PFSK-1 (cell line): ENCODE data around the gene TIAM2.

Experiments
- FOXP2 ChIP-seq: optimal IDR thresholded peaks from 2 replicates; pipeline ENCODE3; 2011; ENCODE audit warnings: borderline replicate concordance, control low read depth, inconsistent platforms; ENCODE audit not compliant: insufficient read depth; ENCODE audit errors: extremely low read length, extremely low read depth
- POLR2AphosphoS5 ChIP-seq: IDR thresholded peaks from 2 replicates; pipeline ENCODE4 v1.6.1; 2012; ENCODE audit warnings: low read depth, mild to moderate bottlenecking, control low read depth, low read length, moderate library complexity
- SIN3A ChIP-seq: IDR thresholded peaks from 2 replicates; pipeline ENCODE4 v1.6.1; 2012; ENCODE audit warnings: mild to moderate bottlenecking, low read length, moderate library complexity, borderline replicate concordance; ENCODE audit not compliant: insufficient read depth
- TAF1 ChIP-seq: IDR thresholded peaks from 2 replicates; pipeline ENCODE4 v1.6.1; 2012; ENCODE audit warnings: low read length, control low read depth, borderline replicate concordance; ENCODE audit not compliant: insufficient read depth
- TF ChIP-seq, protein P1 (sequence below), 2 experiments: IDR thresholded peaks; 2 replicates each; pipeline versions ENCODE4 v1.6.1 to v1.8.0; 2011 to 2012; ENCODE audit warnings: low read depth in 2 of 2, low read length in 2 of 2, control low read depth in 1 of 2, inconsistent platforms in 1 of 2, mild to moderate bottlenecking in 1 of 2, moderate library complexity in 1 of 2; ENCODE audit not compliant: insufficient read depth in 1 of 2

The TIAM2 gene

DNA sequence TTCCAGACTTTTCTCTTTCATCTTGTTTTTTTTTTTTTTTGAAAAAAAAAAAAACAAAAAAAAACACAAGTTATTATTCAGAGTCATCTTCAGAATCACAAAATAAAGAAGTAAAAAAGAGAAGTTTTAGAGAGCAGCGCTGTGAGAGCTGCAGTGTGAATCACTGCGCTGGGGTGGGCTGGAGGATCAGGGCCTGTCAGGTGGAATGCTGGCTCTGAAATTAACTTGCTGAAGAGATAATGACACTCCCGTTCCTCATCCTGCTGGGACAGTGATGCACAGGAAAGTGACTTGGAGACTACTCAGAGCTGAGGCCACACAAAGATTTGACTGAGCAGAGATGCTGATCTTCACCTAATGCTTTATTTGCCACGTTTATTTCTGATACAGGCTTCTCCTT, 226.0 kb downstream of the TIAM2 start:
- TF ChIP-seq TAF1 (no peak), SIN3A (no peak), FOXP2 (no peak), POLR2AphosphoS5 (no peak)
- TF ChIP-seq, protein P1, sequence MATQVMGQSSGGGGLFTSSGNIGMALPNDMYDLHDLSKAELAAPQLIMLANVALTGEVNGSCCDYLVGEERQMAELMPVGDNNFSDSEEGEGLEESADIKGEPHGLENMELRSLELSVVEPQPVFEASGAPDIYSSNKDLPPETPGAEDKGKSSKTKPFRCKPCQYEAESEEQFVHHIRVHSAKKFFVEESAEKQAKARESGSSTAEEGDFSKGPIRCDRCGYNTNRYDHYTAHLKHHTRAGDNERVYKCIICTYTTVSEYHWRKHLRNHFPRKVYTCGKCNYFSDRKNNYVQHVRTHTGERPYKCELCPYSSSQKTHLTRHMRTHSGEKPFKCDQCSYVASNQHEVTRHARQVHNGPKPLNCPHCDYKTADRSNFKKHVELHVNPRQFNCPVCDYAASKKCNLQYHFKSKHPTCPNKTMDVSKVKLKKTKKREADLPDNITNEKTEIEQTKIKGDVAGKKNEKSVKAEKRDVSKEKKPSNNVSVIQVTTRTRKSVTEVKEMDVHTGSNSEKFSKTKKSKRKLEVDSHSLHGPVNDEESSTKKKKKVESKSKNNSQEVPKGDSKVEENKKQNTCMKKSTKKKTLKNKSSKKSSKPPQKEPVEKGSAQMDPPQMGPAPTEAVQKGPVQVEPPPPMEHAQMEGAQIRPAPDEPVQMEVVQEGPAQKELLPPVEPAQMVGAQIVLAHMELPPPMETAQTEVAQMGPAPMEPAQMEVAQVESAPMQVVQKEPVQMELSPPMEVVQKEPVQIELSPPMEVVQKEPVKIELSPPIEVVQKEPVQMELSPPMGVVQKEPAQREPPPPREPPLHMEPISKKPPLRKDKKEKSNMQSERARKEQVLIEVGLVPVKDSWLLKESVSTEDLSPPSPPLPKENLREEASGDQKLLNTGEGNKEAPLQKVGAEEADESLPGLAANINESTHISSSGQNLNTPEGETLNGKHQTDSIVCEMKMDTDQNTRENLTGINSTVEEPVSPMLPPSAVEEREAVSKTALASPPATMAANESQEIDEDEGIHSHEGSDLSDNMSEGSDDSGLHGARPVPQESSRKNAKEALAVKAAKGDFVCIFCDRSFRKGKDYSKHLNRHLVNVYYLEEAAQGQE (IDR thresholded peaks at IDR 0.05; ENCODE audit: insufficient read depth in 1 of 2, low read depth in 2 of 2, low read length in 2 of 2): no peak

DNA sequence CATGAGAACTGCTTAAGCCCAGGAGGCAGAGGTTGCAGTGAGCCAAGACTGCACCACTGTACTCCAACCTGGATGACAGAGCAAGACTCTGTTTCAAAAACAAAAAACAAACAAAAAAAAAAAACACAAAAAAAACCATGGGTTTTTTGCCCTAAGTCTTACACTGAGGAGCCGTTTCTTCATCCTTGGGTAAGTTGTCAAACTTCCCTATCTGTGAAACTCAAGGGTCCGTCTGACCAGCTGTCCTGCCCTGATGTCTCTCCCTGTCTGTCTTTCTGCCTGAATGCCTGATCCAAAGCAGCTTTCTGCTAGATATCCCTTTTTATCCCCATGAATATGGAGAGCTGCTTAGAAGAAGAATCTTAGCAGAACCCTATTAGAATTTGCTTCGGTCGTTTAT, 227.4 kb downstream of the TIAM2 start:
- no peak for TF ChIP-seq SIN3A
- TF ChIP-seq TAF1: no peak
- no peak for TF ChIP-seq FOXP2
- TF ChIP-seq POLR2AphosphoS5: no peak
- TF ChIP-seq, protein P1 (IDR thresholded peaks at IDR 0.05; ENCODE audit: insufficient read depth in 1 of 2, low read depth in 2 of 2, low read length in 2 of 2): no peak

DNA sequence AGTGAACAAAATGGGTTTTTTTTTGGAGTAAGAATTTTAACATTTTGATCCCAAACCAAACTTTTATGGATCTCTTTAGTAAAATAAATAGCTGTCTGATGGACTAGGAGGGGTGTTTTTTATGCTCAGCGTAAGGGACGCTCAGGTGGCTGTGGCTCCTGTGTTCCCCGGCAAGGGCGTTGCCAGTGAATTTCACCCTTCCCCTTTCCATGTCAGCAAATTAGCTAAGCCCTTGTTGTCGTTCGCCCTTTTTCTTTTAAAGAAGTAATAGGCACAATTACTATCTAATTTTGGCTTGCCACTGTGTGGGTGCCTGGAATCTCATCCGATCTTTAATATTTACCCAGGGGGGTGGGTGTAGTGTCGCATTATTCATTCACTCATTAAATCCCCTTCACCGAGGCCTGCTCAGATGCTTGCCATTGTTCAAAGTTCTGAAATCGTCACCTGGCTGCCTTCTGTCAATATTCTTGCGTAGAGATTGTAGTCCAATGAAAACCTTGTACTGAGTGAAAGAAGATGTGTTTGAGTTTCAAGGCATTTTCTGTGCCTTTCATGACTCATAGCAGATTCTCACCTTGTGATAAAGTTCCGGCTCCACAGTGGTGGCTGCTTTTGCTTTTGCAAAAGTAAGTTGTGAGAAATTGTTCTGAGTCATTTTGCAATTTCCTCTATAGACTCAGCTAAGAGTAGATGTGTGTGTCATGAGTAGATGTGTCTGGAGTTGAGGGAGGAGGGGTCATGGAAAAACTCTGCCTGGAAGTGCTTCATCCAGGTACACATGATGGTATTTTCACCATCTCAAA, 228.7 kb downstream of the TIAM2 start:
- TF ChIP-seq FOXP2 (no peak), TAF1 (no peak), SIN3A (no peak), POLR2AphosphoS5 (no peak)
- TF ChIP-seq, protein P1 (IDR thresholded peaks at IDR 0.05; ENCODE audit: insufficient read depth in 1 of 2, low read depth in 2 of 2, low read length in 2 of 2): no peak

DNA sequence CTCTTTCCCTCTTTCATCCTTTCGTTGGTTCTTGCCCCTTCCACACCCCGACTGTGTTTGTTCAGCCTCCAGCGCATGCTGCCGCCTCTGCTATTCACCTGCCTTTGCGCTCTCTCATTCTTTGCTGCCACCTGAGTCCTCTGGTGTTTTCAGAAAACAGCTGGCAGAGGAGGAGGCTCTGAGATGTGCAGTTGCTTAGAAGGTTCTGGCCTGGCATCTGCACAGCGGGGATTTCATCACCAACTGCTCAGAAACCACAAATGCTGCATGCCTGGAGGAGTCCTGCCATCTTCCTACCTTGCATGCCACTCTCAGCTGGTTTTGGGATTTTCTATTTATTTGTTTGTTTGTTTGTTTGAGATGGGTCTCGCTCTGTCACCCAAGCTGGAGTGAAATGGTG, 229.5 kb downstream of the TIAM2 start:
- TF ChIP-seq, protein P1 (IDR thresholded peaks at IDR 0.05; ENCODE audit: insufficient read depth in 1 of 2, low read depth in 2 of 2, low read length in 2 of 2): no peak
- TF ChIP-seq FOXP2: no peak
- TF ChIP-seq TAF1: no peak

DNA sequence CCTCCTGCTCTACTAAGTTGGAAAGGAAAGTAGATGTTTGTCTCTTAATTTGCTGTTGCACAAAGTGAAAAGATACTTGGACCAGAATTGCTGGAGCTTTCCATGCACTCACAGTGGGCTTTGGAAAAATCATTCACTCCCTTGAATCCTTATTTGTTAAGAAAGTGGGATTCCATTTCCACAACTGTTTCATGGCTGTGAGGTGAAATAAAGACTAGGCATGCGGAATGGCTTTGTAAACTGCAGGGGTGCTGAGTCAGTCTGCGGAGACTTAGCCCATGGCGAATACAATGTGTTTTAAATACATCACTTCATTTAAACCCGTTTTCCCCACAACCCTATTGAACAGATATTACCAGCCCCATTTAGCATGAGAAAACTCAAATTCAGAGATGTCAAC, 231.9 kb downstream of the TIAM2 start:
- TF ChIP-seq, protein P1 (IDR thresholded peaks at IDR 0.05; ENCODE audit: insufficient read depth in 1 of 2, low read depth in 2 of 2, low read length in 2 of 2): no peak
- TF ChIP-seq TAF1 (no peak), POLR2AphosphoS5 (no peak), FOXP2 (no peak), SIN3A (no peak)
